Nephron (organoid): ENCODE data around the gene EFEMP2.

ENCODE experiments used
- H3K27ac Mint-ChIP-seq, 3 experiments: 2 replicates each; pipeline ENCODE4 v1.8.0; 2020; ENCODE audit warnings: mixed read lengths in 3 of 3, mild to moderate bottlenecking in 2 of 3, moderate library complexity in 1 of 3
- H3K27me3 Mint-ChIP-seq: 2 replicates; pipeline ENCODE4 v1.8.0; 2021; ENCODE audit warnings: low read depth, mild to moderate bottlenecking, moderate library complexity, mixed read lengths
- H3K36me3 Mint-ChIP-seq: 2 replicates; pipeline ENCODE4 v1.8.0; 2020; ENCODE audit warnings: low read depth, mixed read lengths
- H3K4me1 Mint-ChIP-seq: 2 replicates; pipeline ENCODE4 v1.8.0; 2020; ENCODE audit warnings: mixed read lengths
- H3K4me3 Mint-ChIP-seq, 3 experiments: 2 replicates each; pipeline ENCODE4 v1.8.0; 2020; ENCODE audit warnings: mild to moderate bottlenecking in 3 of 3, mixed read lengths in 3 of 3, moderate library complexity in 2 of 3
- H3K9me3 Mint-ChIP-seq: 2 replicates; pipeline ENCODE4 v1.8.0; 2020; ENCODE audit warnings: mixed read lengths
- CTCF ChIP-seq, 3 experiments: fragments of 200-600 bp; sonication (generic); IDR thresholded peaks; one replicate each; pipeline ENCODE4 v1.5.0; 2021; ENCODE audit warnings: antibody characterized with exemption in 3 of 3; ENCODE audit not compliant: unreplicated experiment in 3 of 3

The EFEMP2 gene

GRCh38 chr11:65870307-65870658, 2.3 kb downstream of the EFEMP2 start:
- Mint-ChIP-seq H3K27me3 (no peaks in the 10 kb centered on the region), H3K4me1 (peaks cover 3% of the 10 kb centered on the region), H3K9me3 (no peaks in the 10 kb centered on the region), H3K36me3 (peaks cover 24% of the 10 kb centered on the region), H3K4me3 (peak overlapping the region; percentile 76 to 90 (median 86)), H3K27ac (peak overlapping the region in 1 of 3 experiments; percentile 38)
- TF ChIP-seq CTCF (IDR thresholded peaks at IDR 0.05; ENCODE audit: unreplicated experiment in 3 of 3) = no peak

GRCh38 chr11:65869643-65870306, 2.8 kb downstream of the EFEMP2 start:
- Mint-ChIP-seq H3K4me1 (peaks cover 3% of the 10 kb centered on the region), H3K27ac (no peak overlapping the region), H3K27me3 (no peaks in the 10 kb centered on the region), H3K4me3 (peak overlapping the region; percentile 50 to 75 (median 65)), H3K36me3 (peaks cover 28% of the 10 kb centered on the region), H3K9me3 (no peaks in the 10 kb centered on the region)
- no peak for TF ChIP-seq CTCF (IDR thresholded peaks at IDR 0.05; ENCODE audit: unreplicated experiment in 3 of 3)

- Mint-ChIP-seq H3K27ac (peak overlapping the region in 1 of 3 experiments; percentile 51), H3K4me1 (peaks cover 3% of the 10 kb centered on the region), H3K27me3 (no peaks in the 10 kb centered on the region), H3K36me3 (peaks cover 28% of the 10 kb centered on the region), H3K4me3 (peak overlapping the region in 2 of 3 experiments; percentile 60 to 75), H3K9me3 (no peaks in the 10 kb centered on the region)
- TF ChIP-seq CTCF (IDR thresholded peaks at IDR 0.05; ENCODE audit: unreplicated experiment in 3 of 3) = no peak
Observed at GRCh38 chr11:65868907-65869306, 3.7 kb downstream of the EFEMP2 start.

GRCh38 chr11:65868076-65868667, 4.4 kb downstream of the EFEMP2 start:
- Mint-ChIP-seq H3K27ac (peak overlapping the region in 1 of 3 experiments; percentile 64), H3K27me3 (no peaks in the 10 kb centered on the region), H3K4me3 (peak overlapping the region in 2 of 3 experiments; percentile 15 to 23), H3K4me1 (peaks cover 3% of the 10 kb centered on the region), H3K36me3 (peaks cover 33% of the 10 kb centered on the region), H3K9me3 (no peaks in the 10 kb centered on the region)
- no peak for TF ChIP-seq CTCF (IDR thresholded peaks at IDR 0.05; ENCODE audit: unreplicated experiment in 3 of 3)

GRCh38 chr11:65867284-65868071, 5.1 kb downstream of the EFEMP2 start:
- no peak for TF ChIP-seq CTCF (IDR thresholded peaks at IDR 0.05; ENCODE audit: unreplicated experiment in 3 of 3)
- Mint-ChIP-seq H3K27ac (peak overlapping the region in 2 of 3 experiments; percentile 64 to 73), H3K36me3 (peaks cover 36% of the 10 kb centered on the region), H3K9me3 (no peaks in the 10 kb centered on the region), H3K4me3 (peak overlapping the region; percentile 30 to 79 (median 32)), H3K4me1 (peaks cover 7% of the 10 kb centered on the region), H3K27me3 (no peaks in the 10 kb centered on the region)
